Esophagus squamous epithelium (tissue), 5 donors: Measurements from ENCODE around the gene KMT5C. TPM values are rescaled to one million over a fixed set of nuclear protein-coding genes. Genes with fewer than 3 reads are reported as not detected.

ENCODE experiments used
- DNase-seq: peaks from one replicate; lab custom pipeline; 2025; lab: John Stamatoyannopoulos, UW
- H3K27ac ChIP-seq, 4 donors: fragments of 200-600 bp; sonication (generic); one replicate each; pipeline ENCODE4 v1.5.1; 2016 to 2019; ENCODE audit warnings: mild to moderate bottlenecking in 1 of 4
- H3K27me3 ChIP-seq, 4 donors: fragments of 200-600 bp; sonication (generic); 1 replicate in 3 of 4; 2 replicates in 1 of 4; pipeline versions ENCODE4 v1.5.1 to v1.6.0; 2017 to 2021; ENCODE audit warnings: antibody characterized with exemption in 1 of 4
- H3K36me3 ChIP-seq, 3 donors: fragments of 200-600 bp; sonication (generic); one replicate each; pipeline ENCODE4 v1.5.1; 2016 to 2019
- H3K4me1 ChIP-seq, 3 donors: fragments of 200-600 bp; sonication (generic); one replicate each; pipeline ENCODE4 v1.5.1; 2017 to 2019
- H3K4me3 ChIP-seq, 4 donors: fragments of 200-600 bp; sonication (generic); 1 replicate in 3 of 4; 2 replicates in 1 of 4; pipeline ENCODE4 v1.5.1; 2016 to 2019; ENCODE audit warnings: mild to moderate bottlenecking in 2 of 4, moderate library complexity in 1 of 4
- H3K9me3 ChIP-seq, 3 donors: fragments of 200-600 bp; sonication (generic); one replicate each; pipeline ENCODE4 v1.5.1; 2016 to 2019
- CTCF ChIP-seq, 6 experiments: fragments of 450-650 bp in 4 of 6; fragments of 200-600 bp in 2 of 6; sonication (generic) in 2 of 6; IDR thresholded peaks; one replicate each; pipeline ENCODE4 v1.5.1; 2016 to 2019; ENCODE audit warnings: antibody characterized with exemption in 6 of 6, mild to moderate bottlenecking in 4 of 6, moderate library complexity in 4 of 6
- POLR2A ChIP-seq, 4 donors: fragments of 450-650 bp; IDR thresholded peaks; one replicate each; pipeline ENCODE4 v1.6.1; 2017; ENCODE audit warnings: antibody characterized with exemption in 4 of 4, mild to moderate bottlenecking in 4 of 4, moderate library complexity in 3 of 4
- WGBS, 2 donors: methylation state at CpG; one replicate each; pipeline ENCODE4 v1.1.5; 2018; 5-methylcytosine and 5-hydroxymethylcytosine counted together
- intact Hi-C: fragments of 100-400 bp; cut with DNase I; formaldehyde crosslinking; loops from one replicate; pipeline ENCODE4 v1.15.0; 2022
- total RNA-seq, 4 donors: library from RNA; depleted of rRNA; stranded (reverse); fragments of >200 nt; gene quantifications; one replicate each; pipeline ENCODE4 v1.1.0, GENCODE V29; 2016
- donor health status: DM: yes; HTN: yes; CAD: no.

Gene KMT5C
- total RNA-seq, 4 donors from 2014 or later: 5.3 to 9.9 (median 8.2) TPM

GRCh38 chr19:55377356-55378131 lies 37.9 kb downstream of the KMT5C start:
- no peak overlapping the region for H3K4me3 ChIP-seq
- no peak for DNase-seq
- TF ChIP-seq CTCF (IDR thresholded peaks at IDR 0.05) (no peak), POLR2A (IDR thresholded peaks at IDR 0.05) (no peak)
- no peak overlapping the region for H3K27ac ChIP-seq
- H3K27me3 ChIP-seq: peaks cover 0 to 56% (median 15%) of the 10 kb centered on the region in 4 donors
- intact Hi-C loops: loop anchor here (10.0 kb wide), 1 partner anchor 73 kb away; no protein-coding TSS in a partner anchor
- 17 to 22% methylated on average over 3 to 7 of the region's 43 CpGs for WGBS, 2 donors
- peaks cover 0 to 35% (median 3%) of the 10 kb centered on the region in 3 donors for H3K4me1 ChIP-seq
- H3K9me3 ChIP-seq: no peaks in the 10 kb centered on the region
- H3K36me3 ChIP-seq: no peaks in the 10 kb centered on the region

- WGBS, 2 donors: 17 to 66% methylated on average over 2 to 5 of the region's 11 CpGs
- TF ChIP-seq CTCF (IDR thresholded peaks at IDR 0.05) (no peak), POLR2A (IDR thresholded peaks at IDR 0.05) (no peak)
- Histone ChIP-seq H3K4me3 (no peak overlapping the region), H3K27me3 (peaks cover 0 to 40% (median 4%) of the 10 kb centered on the region in 4 donors), H3K36me3 (no peaks in the 10 kb centered on the region), H3K9me3 (no peaks in the 10 kb centered on the region), H3K4me1 (peaks cover 2 to 39% (median 8%) of the 10 kb centered on the region in 3 donors), H3K27ac (no peak overlapping the region)
- intact Hi-C loops: loop anchor here (10.0 kb wide), 1 partner anchor 74 kb away; no protein-coding TSS in a partner anchor
- no peak for DNase-seq
Measured at GRCh38 chr19:55379174-55379573, 39.5 kb downstream of the KMT5C start.

GRCh38 chr19:55382013-55382412 lies 42.3 kb downstream of the KMT5C start:
- peaks cover 0 to 11% (median 0%) of the 10 kb centered on the region in 4 donors for H3K27me3 ChIP-seq
- TF ChIP-seq CTCF (IDR thresholded peaks at IDR 0.05) (no peak), POLR2A (IDR thresholded peaks at IDR 0.05) (no peak)
- H3K4me1 ChIP-seq: peaks cover 15 to 41% (median 19%) of the 10 kb centered on the region in 3 donors
- H3K36me3 ChIP-seq: peaks cover 0 to 7% (median 0%) of the 10 kb centered on the region in 3 donors
- H3K9me3 ChIP-seq: no peaks in the 10 kb centered on the region
- intact Hi-C loops: no loop called here
- WGBS, 2 donors: 96 to 97% methylated on average over 5 of the region's 5 CpGs
- no peak overlapping the region for H3K27ac ChIP-seq
- H3K4me3 ChIP-seq: no peak overlapping the region
- DNase-seq: no peak

GRCh38 chr19:55382522-55383054 lies 42.9 kb downstream of the KMT5C start:
- peaks cover 0 to 13% (median 0%) of the 10 kb centered on the region in 3 donors for H3K36me3 ChIP-seq
- H3K27ac ChIP-seq: no peak overlapping the region
- intact Hi-C loops: no loop called here
- DNase-seq: no peak
- peaks cover 0 to 6% (median 0%) of the 10 kb centered on the region in 4 donors for H3K27me3 ChIP-seq
- WGBS, 2 donors: 90 to 93% methylated on average over 3 of the region's 3 CpGs
- TF ChIP-seq CTCF (IDR thresholded peaks at IDR 0.05): no peak
- no peak for TF ChIP-seq POLR2A (IDR thresholded peaks at IDR 0.05)
- H3K4me1 ChIP-seq: peaks cover 21 to 45% (median 25%) of the 10 kb centered on the region in 3 donors
- H3K4me3 ChIP-seq: no peak overlapping the region
- no peaks in the 10 kb centered on the region for H3K9me3 ChIP-seq
